Nephron (organoid): Measurements from ENCODE around the gene AKR1E2.

Experiments used
- H3K27ac Mint-ChIP-seq, 3 experiments: 2 replicates each; pipeline ENCODE4 v1.8.0; 2020; ENCODE audit warnings: mixed read lengths in 3 of 3, mild to moderate bottlenecking in 2 of 3, moderate library complexity in 1 of 3
- H3K27me3 Mint-ChIP-seq: 2 replicates; pipeline ENCODE4 v1.8.0; 2021; ENCODE audit warnings: low read depth, mild to moderate bottlenecking, moderate library complexity, mixed read lengths
- H3K36me3 Mint-ChIP-seq: 2 replicates; pipeline ENCODE4 v1.8.0; 2020; ENCODE audit warnings: low read depth, mixed read lengths
- H3K4me1 Mint-ChIP-seq: 2 replicates; pipeline ENCODE4 v1.8.0; 2020; ENCODE audit warnings: mixed read lengths
- H3K4me3 Mint-ChIP-seq, 3 experiments: 2 replicates each; pipeline ENCODE4 v1.8.0; 2020; ENCODE audit warnings: mild to moderate bottlenecking in 3 of 3, mixed read lengths in 3 of 3, moderate library complexity in 2 of 3
- H3K9me3 Mint-ChIP-seq: 2 replicates; pipeline ENCODE4 v1.8.0; 2020; ENCODE audit warnings: mixed read lengths
- TF ChIP-seq, protein P1 (sequence below), 3 experiments: fragments of 200-600 bp; sonication (generic); IDR thresholded peaks; one replicate each; pipeline ENCODE4 v1.5.0; 2021; ENCODE audit warnings: antibody characterized with exemption in 3 of 3; ENCODE audit not compliant: unreplicated experiment in 3 of 3

Gene AKR1E2

DNA sequence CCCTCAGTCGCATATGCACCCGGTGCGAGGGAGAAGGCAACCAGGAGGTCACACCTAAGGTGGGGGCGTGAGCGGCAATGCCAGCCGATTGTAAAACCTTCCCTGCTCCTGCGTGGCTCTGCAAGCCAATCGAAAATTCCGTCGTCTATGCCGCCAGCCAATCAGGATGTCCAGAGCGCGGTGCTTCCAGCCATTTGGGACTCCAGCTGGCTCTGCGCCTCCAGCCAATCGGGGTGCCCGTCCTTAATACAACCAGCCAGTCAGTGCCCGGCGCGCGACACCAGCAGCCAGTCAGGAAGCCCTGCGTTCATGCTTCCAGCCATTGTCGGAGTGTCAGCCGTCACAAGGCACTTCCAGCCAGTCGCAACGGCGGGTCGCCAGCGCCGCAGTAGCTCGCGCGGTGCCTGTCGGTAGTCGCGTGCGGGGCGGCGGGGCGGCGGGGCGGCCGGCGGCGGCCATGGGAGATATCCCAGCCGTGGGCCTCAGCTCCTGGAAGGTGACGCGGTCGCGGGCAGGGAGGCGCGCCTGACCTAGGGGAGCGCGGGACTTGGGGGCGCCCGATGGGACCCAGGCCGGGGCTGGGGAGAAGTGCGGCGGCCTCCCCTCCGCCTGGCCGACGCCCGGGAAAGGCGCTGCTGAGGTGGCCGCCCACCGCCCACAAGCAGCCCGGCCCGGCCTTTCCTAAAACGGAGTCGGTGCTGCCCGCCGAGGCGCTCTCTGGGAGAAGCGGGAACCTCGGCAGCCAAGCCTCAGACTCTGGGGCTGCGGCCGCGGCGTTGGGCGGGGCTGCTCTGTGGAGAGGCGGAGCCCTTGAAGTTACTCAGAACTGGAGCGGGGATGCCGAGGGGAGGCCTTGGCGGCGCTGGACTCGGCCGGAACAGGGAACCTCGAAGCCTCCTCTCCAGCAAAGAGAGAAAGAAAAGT, at the start of gene AKR1E2:
TSS of gene AKR1E2 (plus strand) at position 340 of the 924 bp plus-strand sequence. CDS start at position 458, 118 bp downstream.
- Mint-ChIP-seq H3K27me3 (peaks cover 7% of the 10 kb centered on the region), H3K36me3 (no peaks in the 10 kb centered on the region), H3K4me3 (peak within 1 kb of the TSS; percentile 74 to 77 (median 76)), H3K4me1 (peaks cover 6% of the 10 kb centered on the region), H3K9me3 (peaks cover 9% of the 10 kb centered on the region), H3K27ac (peak within 1 kb of the TSS in 2 of 3 experiments; percentile 40 to 60)
- TF ChIP-seq, protein P1, sequence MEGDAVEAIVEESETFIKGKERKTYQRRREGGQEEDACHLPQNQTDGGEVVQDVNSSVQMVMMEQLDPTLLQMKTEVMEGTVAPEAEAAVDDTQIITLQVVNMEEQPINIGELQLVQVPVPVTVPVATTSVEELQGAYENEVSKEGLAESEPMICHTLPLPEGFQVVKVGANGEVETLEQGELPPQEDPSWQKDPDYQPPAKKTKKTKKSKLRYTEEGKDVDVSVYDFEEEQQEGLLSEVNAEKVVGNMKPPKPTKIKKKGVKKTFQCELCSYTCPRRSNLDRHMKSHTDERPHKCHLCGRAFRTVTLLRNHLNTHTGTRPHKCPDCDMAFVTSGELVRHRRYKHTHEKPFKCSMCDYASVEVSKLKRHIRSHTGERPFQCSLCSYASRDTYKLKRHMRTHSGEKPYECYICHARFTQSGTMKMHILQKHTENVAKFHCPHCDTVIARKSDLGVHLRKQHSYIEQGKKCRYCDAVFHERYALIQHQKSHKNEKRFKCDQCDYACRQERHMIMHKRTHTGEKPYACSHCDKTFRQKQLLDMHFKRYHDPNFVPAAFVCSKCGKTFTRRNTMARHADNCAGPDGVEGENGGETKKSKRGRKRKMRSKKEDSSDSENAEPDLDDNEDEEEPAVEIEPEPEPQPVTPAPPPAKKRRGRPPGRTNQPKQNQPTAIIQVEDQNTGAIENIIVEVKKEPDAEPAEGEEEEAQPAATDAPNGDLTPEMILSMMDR (IDR thresholded peaks at IDR 0.05; ENCODE audit: unreplicated experiment in 3 of 3) = no peak

DNA sequence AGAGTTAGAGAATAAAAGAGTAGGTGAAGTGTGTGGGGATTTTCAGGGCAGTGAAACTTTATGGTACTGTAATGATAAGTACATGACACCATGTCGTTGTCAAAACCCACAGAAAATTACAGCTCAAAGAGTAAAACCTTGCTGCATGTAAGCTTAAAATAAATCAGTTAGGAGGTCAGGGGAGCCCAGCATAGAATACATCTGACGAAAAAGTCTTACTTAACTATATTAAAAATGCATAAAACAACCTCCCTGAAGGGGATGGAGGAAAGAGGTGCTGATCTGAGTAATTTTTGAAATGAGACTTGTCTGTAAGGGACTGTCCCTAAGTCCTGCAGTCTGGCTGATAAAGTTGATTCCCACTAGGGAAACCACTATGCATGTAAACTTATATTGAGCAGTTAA, 49.8 kb upstream of the AKR1E2 start:
- no peak overlapping the region for H3K27ac Mint-ChIP-seq
- H3K9me3 Mint-ChIP-seq = no peaks in the 10 kb centered on the region
- H3K4me1 Mint-ChIP-seq = peaks cover 8% of the 10 kb centered on the region
- no peaks in the 10 kb centered on the region for H3K27me3 Mint-ChIP-seq
- TF ChIP-seq, protein P1 (IDR thresholded peaks at IDR 0.05; ENCODE audit: unreplicated experiment in 3 of 3) = no peak
- no peaks in the 10 kb centered on the region for H3K36me3 Mint-ChIP-seq
- no peak overlapping the region for H3K4me3 Mint-ChIP-seq

DNA sequence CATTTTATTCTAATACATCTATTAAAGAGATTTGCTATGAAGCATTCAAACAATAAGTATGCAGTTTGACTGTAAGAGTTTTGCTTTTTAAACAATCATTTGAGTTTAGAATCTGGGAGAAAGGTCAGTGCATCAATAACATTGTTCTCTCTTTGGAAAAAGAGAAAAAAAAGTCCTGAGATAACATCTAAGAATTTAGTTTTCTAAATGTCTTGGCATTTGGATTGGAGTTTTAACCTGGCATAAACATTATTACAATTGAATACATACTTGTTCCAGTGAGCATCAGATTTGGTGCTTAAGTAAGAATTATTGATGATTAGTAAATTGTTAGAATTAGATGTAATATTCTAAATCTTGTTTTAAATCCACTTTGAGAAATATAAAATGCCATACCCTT, 47.2 kb upstream of the AKR1E2 start:
- H3K4me3 Mint-ChIP-seq = no peak overlapping the region
- H3K36me3 Mint-ChIP-seq = no peaks in the 10 kb centered on the region

DNA sequence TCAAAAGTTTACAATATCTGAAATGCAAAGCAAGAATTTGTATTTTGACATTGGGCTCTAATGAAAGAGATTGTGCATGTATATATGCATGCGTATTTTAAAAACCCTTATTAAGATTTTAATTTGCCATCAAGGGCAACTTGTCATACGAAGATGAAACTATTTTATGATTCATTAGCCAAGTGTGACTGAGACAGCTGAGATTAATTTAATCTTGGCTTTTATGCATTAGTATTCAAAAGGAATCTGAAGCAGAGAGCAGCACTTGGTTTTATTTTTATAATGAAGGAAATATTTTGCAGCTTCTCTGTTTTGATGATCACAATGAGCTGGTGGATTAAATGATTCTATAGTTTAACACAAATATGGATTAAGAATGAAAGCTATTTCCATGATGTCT, 45.9 kb upstream of the AKR1E2 start:
- H3K27ac Mint-ChIP-seq = no peak overlapping the region
- no peaks in the 10 kb centered on the region for H3K36me3 Mint-ChIP-seq
- no peaks in the 10 kb centered on the region for H3K27me3 Mint-ChIP-seq
- TF ChIP-seq, protein P1 (IDR thresholded peaks at IDR 0.05; ENCODE audit: unreplicated experiment in 3 of 3) = no peak
- no peak overlapping the region for H3K4me3 Mint-ChIP-seq
- H3K4me1 Mint-ChIP-seq = peaks cover 16% of the 10 kb centered on the region
- no peaks in the 10 kb centered on the region for H3K9me3 Mint-ChIP-seq

More for the DNA sequence above, 47.2 kb upstream of the AKR1E2 start:
- peaks cover 11% of the 10 kb centered on the region for H3K4me1 Mint-ChIP-seq
- H3K27ac Mint-ChIP-seq = no peak overlapping the region
- TF ChIP-seq, protein P1 (IDR thresholded peaks at IDR 0.05; ENCODE audit: unreplicated experiment in 3 of 3) = no peak
- H3K27me3 Mint-ChIP-seq = no peaks in the 10 kb centered on the region
- H3K9me3 Mint-ChIP-seq = no peaks in the 10 kb centered on the region

DNA sequence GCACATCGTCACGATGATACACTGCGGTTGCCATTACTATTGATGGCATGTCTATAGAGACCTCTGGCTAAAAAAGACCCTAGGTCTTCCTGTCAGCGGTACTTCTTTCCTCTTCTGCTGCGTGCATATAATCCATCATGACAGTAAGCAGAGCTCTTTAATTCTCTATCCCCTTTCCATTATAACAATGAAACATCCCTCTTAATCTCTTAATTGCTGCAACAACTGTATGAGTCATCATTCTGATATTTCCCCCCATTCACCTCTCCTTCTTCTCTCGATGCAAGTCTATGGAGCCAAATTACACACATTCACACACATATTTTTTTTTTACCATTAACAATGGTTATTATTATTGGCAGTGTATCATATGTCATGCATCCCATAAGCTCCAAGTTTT, 45.2 kb upstream of the AKR1E2 start:
- H3K4me1 Mint-ChIP-seq = peaks cover 17% of the 10 kb centered on the region
- no peak overlapping the region for H3K4me3 Mint-ChIP-seq
- no peaks in the 10 kb centered on the region for H3K27me3 Mint-ChIP-seq
- no peak overlapping the region for H3K27ac Mint-ChIP-seq
- H3K36me3 Mint-ChIP-seq = no peaks in the 10 kb centered on the region
- TF ChIP-seq, protein P1 (IDR thresholded peaks at IDR 0.05; ENCODE audit: unreplicated experiment in 3 of 3) = no peak
- no peaks in the 10 kb centered on the region for H3K9me3 Mint-ChIP-seq
